HL-60/S4 treated with retinoic acid at 250 ng/mL for 4 days and 3 days (cell line): ENCODE measurements around the gene COP1.
"Not testable (repeated sequence)": the region's sequence is repeated elsewhere in the genome, so short reads cannot be mapped to it uniquely, and the experiment has no call there.

ENCODE experiments used
- in situ Hi-C: fragments of 300-500 bp; cut with MboI; formaldehyde crosslinking; loops from 2 replicates; pipeline ENCODE4 v1.7.0; 2022; ENCODE audit warnings: low sequenced_read_pairs

Gene COP1

GRCh38 chr1:176206961-176207902 lies at the start of gene COP1:
TSS of gene COP1 (minus strand) at chr1:176207286. CDS start at chr1:176206978, 308 bp downstream.
- in situ Hi-C loops: no loop called here

- in situ Hi-C loops: no loop called here
These were observed 45.1 kb upstream of the COP1 start for GRCh38 chr1:176252191-176252590.

- in situ Hi-C loops: no loop called here
These were observed 37.8 kb upstream of the COP1 start for GRCh38 chr1:176244851-176245250.

- in situ Hi-C loops: no loop called here
These were observed 36.7 kb upstream of the COP1 start for GRCh38 chr1:176243746-176244145.

GRCh38 chr1:176241385-176242015 lies 34.4 kb upstream of the COP1 start:
- in situ Hi-C loops: no loop called here

- in situ Hi-C loops: not testable (repeated sequence)
These were observed 26.6 kb upstream of the COP1 start for GRCh38 chr1:176233657-176234056.

- in situ Hi-C loops: no loop called here
These were observed 20.5 kb upstream of the COP1 start for GRCh38 chr1:176227579-176227978.

- in situ Hi-C loops: no loop called here
These were observed 18.8 kb upstream of the COP1 start for GRCh38 chr1:176225911-176226310.

GRCh38 chr1:176225479-176225875 lies 18.4 kb upstream of the COP1 start:
- in situ Hi-C loops: no loop called here

- in situ Hi-C loops: no loop called here
These were observed 15.1 kb upstream of the COP1 start for GRCh38 chr1:176222196-176222595.

- in situ Hi-C loops: no loop called here
These were observed 13.1 kb upstream of the COP1 start for GRCh38 chr1:176220100-176220689.

- in situ Hi-C loops: no loop called here
These were observed 10.5 kb upstream of the COP1 start for GRCh38 chr1:176217461-176218099.

- in situ Hi-C loops: no loop called here
These were observed 8.9 kb upstream of the COP1 start for GRCh38 chr1:176216031-176216430.

- in situ Hi-C loops: no loop called here
These were observed 4.5 kb upstream of the COP1 start for GRCh38 chr1:176211396-176212165.

- in situ Hi-C loops: no loop called here
These were observed 948 bp upstream of the COP1 start for GRCh38 chr1:176208034-176208433.

GRCh38 chr1:176206006-176206960 lies 803 bp downstream of the COP1 start:
- in situ Hi-C loops: no loop called here

GRCh38 chr1:176205332-176205914 lies 1.7 kb downstream of the COP1 start:
- in situ Hi-C loops: no loop called here

GRCh38 chr1:176204655-176205054 lies 2.4 kb downstream of the COP1 start:
- in situ Hi-C loops: not testable (repeated sequence)

GRCh38 chr1:176203735-176204134 lies 3.4 kb downstream of the COP1 start:
- in situ Hi-C loops: no loop called here
